DOHH2 (cell line): ENCODE results near the gene TSPAN5.

ENCODE experiments used
- H3F3A ChIP-seq: fragments of 200-600 bp; sonication (generic), shearing (Covaris generic); 2 replicates; pipeline ENCODE4 v1.6.0; 2016; ENCODE audit warnings: antibody characterized with exemption, mild to moderate bottlenecking; ENCODE audit not compliant: control insufficient read depth, insufficient read depth
- H3K27ac ChIP-seq: fragments of 200-600 bp; sonication (generic); 2 replicates; pipeline ENCODE4 v1.5.1; 2014; ENCODE audit warnings: low read depth, mild to moderate bottlenecking, low read length, moderate library complexity
- H3K27me3 ChIP-seq: fragments of 200-600 bp; sonication (generic); 2 replicates; pipeline ENCODE4 v1.6.1; 2014; ENCODE audit warnings: mild to moderate bottlenecking, low read length, mixed read lengths; ENCODE audit not compliant: control insufficient read depth
- H3K36me3 ChIP-seq: fragments of 200-600 bp; sonication (generic); 2 replicates; pipeline ENCODE4 v1.6.1; 2014; ENCODE audit warnings: mild to moderate bottlenecking, low read length, moderate library complexity, mixed read lengths; ENCODE audit not compliant: control insufficient read depth
- H3K4me1 ChIP-seq: fragments of 200-600 bp; sonication (generic); 2 replicates; pipeline ENCODE4 v1.6.1; 2014; ENCODE audit warnings: mild to moderate bottlenecking, low read length, mixed read lengths; ENCODE audit not compliant: control insufficient read depth
- H3K4me2 ChIP-seq: fragments of 200-600 bp; sonication (generic); 2 replicates; pipeline ENCODE4 v1.6.0; 2014; ENCODE audit warnings: mild to moderate bottlenecking, low read length, moderate library complexity
- H3K4me3 ChIP-seq: fragments of 200-600 bp; sonication (generic); 2 replicates; pipeline ENCODE4 v1.5.1; 2014; ENCODE audit warnings: mild to moderate bottlenecking, low read length, mixed read lengths
- H3K79me2 ChIP-seq: fragments of 200-600 bp; sonication (generic); 2 replicates; pipeline ENCODE4 v1.6.1; 2014; ENCODE audit warnings: mild to moderate bottlenecking, low read length, mixed read lengths; ENCODE audit not compliant: control insufficient read depth
- H3K9me2 ChIP-seq: fragments of 200-600 bp; sonication (generic); replicated peaks from 2 replicates; pipeline ENCODE4 v1.6.1; 2014; ENCODE audit warnings: mild to moderate bottlenecking, low read length, mixed read lengths; ENCODE audit not compliant: control insufficient read depth
- H3K9me3 ChIP-seq: fragments of 200-600 bp; sonication (generic); 2 replicates; pipeline ENCODE4 v1.6.1; 2014; ENCODE audit warnings: antibody characterized with exemption, low read length, mixed read lengths; ENCODE audit not compliant: control insufficient read depth, insufficient read depth
- H4K20me1 ChIP-seq: fragments of 200-600 bp; sonication (generic); 2 replicates; pipeline ENCODE4 v1.6.0; 2014; ENCODE audit warnings: low read depth, mild to moderate bottlenecking, antibody characterized with exemption, low read length, moderate library complexity; ENCODE audit not compliant: control insufficient read depth, insufficient read depth
- EZH2phosphoT487 ChIP-seq: fragments of 200-600 bp; sonication (generic); IDR thresholded peaks from 2 replicates; pipeline ENCODE4 v1.6.1; 2017; ENCODE audit warnings: borderline replicate concordance, mild to moderate bottlenecking, antibody characterized with exemption, low read length, moderate library complexity, mixed read lengths
- TF ChIP-seq, protein P1 (sequence below): fragments of 200-600 bp; sonication (generic); IDR thresholded peaks from one replicate; pipeline ENCODE4 v1.5.1; 2014; ENCODE audit warnings: antibody characterized with exemption, mild to moderate bottlenecking, low read depth, low read length; ENCODE audit not compliant: poor library complexity, severe bottlenecking

Gene TSPAN5

DNA sequence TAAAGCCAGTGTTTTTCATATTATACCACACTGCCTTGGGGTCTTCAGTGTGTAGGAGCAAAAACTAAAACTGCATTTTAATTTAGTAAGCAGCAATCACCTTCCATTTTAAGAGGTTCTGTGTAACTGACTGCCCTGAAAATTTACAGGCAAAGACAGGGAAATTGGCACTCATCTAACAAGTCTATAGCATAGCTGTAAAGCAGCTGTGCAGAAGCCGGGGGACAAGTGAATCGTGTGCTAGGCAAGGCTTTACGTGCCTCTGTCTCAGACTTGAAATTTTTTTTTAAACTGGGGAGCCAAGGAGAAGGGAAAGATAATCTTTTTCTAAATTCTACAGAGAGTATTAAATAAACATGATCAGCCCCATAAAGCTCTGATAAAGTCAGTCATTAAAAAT is 39.7 kb downstream of the TSPAN5 start:
- H4K20me1 ChIP-seq: no peaks in the 10 kb centered on the region
- H3K4me3 ChIP-seq: no peak overlapping the region
- H3F3A ChIP-seq: no peaks in the 10 kb centered on the region
- no peak overlapping the region for H3K4me2 ChIP-seq
- no peaks in the 10 kb centered on the region for H3K9me3 ChIP-seq
- H3K36me3 ChIP-seq: no peaks in the 10 kb centered on the region
- H3K27ac ChIP-seq: no peak overlapping the region
- no peaks in the 10 kb centered on the region for H3K27me3 ChIP-seq
- H3K4me1 ChIP-seq: no peaks in the 10 kb centered on the region
- no peaks in the 10 kb centered on the region for H3K79me2 ChIP-seq
- H3K9me2 ChIP-seq: no peaks in the 10 kb centered on the region
- no peak for TF ChIP-seq EZH2phosphoT487
- TF ChIP-seq, protein P1, sequence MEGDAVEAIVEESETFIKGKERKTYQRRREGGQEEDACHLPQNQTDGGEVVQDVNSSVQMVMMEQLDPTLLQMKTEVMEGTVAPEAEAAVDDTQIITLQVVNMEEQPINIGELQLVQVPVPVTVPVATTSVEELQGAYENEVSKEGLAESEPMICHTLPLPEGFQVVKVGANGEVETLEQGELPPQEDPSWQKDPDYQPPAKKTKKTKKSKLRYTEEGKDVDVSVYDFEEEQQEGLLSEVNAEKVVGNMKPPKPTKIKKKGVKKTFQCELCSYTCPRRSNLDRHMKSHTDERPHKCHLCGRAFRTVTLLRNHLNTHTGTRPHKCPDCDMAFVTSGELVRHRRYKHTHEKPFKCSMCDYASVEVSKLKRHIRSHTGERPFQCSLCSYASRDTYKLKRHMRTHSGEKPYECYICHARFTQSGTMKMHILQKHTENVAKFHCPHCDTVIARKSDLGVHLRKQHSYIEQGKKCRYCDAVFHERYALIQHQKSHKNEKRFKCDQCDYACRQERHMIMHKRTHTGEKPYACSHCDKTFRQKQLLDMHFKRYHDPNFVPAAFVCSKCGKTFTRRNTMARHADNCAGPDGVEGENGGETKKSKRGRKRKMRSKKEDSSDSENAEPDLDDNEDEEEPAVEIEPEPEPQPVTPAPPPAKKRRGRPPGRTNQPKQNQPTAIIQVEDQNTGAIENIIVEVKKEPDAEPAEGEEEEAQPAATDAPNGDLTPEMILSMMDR: no peak

DNA sequence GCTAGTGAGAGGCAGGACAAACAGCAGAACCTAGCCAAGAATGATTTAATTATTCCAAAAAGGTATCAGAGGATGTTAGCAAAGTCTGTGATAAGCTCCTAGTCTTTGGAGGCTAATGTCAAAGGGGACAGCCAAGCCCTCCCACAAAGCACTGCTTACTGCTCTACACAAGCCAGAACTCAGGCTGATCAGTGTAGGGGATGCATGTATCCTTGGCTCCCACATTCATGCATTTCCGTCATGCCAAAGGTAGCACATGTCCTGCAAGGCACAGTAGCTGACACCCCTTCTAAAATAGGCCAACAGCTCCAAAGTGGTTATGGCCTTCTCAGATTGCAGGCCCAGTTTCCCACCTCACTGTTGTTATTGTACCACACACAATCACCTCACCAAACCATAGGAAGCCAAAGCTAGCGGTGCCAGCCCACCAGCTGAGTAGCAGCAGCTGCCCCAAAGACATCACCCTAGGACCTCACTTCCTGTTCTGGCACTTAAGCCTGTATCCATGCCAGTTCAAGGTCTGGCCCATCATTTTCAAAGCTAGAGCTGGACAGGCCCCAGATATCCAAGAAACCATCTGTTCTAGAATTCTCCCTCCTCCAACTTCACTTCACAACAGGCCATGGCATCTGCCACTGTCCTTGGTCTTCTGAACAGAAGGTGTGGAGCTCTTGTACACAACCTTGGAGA is 40.9 kb downstream of the TSPAN5 start:
- Histone ChIP-seq H3K4me2 (no peak overlapping the region), H3K9me2 (no peaks in the 10 kb centered on the region), H3F3A (no peaks in the 10 kb centered on the region), H3K4me3 (no peak overlapping the region), H3K36me3 (no peaks in the 10 kb centered on the region), H3K27me3 (no peaks in the 10 kb centered on the region), H3K9me3 (no peaks in the 10 kb centered on the region), H4K20me1 (no peaks in the 10 kb centered on the region), H3K4me1 (no peaks in the 10 kb centered on the region), H3K79me2 (no peaks in the 10 kb centered on the region), H3K27ac (no peak overlapping the region)
- TF ChIP-seq, protein P1: no peak
- no peak for TF ChIP-seq EZH2phosphoT487

DNA sequence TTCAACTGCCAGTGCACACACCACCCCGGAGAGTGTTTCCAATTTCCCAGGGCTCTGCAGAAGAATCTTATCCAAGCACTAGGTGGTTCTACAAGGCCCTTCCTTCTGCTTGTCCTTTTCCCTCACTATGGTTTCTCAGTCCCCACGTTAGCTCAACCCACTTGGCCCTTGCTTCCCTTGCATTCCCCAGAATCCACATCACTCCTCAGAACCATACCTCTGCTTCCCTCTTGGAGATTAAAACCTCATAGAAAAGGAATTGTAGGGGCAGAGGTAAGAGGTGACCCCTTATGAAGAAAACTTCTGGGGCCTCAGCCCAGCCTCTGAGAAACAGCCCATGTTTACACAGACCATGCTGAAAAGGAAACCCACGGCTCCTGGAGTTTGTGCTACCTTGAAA is 42.4 kb downstream of the TSPAN5 start:
- no peaks in the 10 kb centered on the region for H3K36me3 ChIP-seq
- H3K4me2 ChIP-seq: no peak overlapping the region
- no peaks in the 10 kb centered on the region for H3K27me3 ChIP-seq
- H3K9me3 ChIP-seq: no peaks in the 10 kb centered on the region
- TF ChIP-seq, protein P1: no peak
- TF ChIP-seq EZH2phosphoT487: no peak
- no peaks in the 10 kb centered on the region for H3K79me2 ChIP-seq
- no peaks in the 10 kb centered on the region for H3K9me2 ChIP-seq
- H3K4me3 ChIP-seq: no peak overlapping the region
- no peaks in the 10 kb centered on the region for H3F3A ChIP-seq
- no peak overlapping the region for H3K27ac ChIP-seq
- no peaks in the 10 kb centered on the region for H3K4me1 ChIP-seq
- H4K20me1 ChIP-seq: no peaks in the 10 kb centered on the region
